GM18511 (cell line): ENCODE measurements around the gene FASTKD2.
"Not testable (repeated sequence)": the region's sequence is repeated elsewhere in the genome, so short reads cannot be mapped to it uniquely, and the experiment has no call there.

Source experiments
- ATAC-seq: cut with Tn5 transposase; IDR thresholded peaks from one replicate; pipeline ENCODE4 v1.9.1; 2021; ENCODE audit warnings: mild to moderate bottlenecking, moderate library complexity; ENCODE audit not compliant: unreplicated experiment

Gene FASTKD2

GRCh38 chr2:206790311-206790935, 25.0 kb downstream of the FASTKD2 start:
- ATAC-seq: no peak

DNA sequence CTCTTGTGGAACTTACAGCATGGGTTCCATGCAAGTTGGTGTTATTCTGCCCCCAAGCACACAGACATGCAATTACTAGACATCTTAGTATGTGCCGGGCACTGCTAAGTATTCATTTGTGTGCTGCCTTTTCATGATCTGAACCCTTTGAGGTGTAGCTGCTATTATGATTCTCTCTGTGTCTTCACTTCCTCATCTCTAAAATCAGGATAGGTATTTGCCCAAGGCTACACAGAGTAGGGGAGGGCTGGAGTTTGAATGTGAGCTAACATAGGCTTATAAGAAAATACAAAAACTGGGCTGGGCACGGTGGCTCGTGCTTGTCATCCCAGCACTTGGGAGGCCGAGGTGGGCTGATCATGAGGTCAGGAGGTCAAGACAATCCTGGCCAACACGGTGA, 27.2 kb downstream of the FASTKD2 start:
- ATAC-seq: no peak

GRCh38 chr2:206797376-206797775, 32.0 kb downstream of the FASTKD2 start:
- no peak for ATAC-seq

DNA sequence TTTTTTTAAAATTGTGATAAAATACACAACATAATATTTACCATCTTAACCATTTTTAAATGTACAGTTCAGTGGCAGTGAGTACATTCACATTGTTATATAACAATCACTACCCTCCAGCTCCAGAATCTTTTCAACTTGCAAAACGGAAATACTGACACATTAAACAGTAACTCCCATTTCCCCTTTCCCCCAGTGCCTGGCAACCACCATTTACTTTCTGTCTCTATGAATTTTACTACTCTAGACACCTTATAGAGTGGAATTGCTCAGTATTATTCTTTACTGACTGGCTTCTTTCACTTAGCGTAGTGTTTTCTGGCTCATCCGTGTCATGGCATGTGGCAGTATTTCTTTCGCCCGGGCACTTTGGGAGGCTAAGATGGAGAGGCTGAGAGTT, 32.6 kb downstream of the FASTKD2 start:
- ATAC-seq: peak; percentile 74

- ATAC-seq: no peak
These were observed 33.7 kb downstream of the FASTKD2 start for GRCh38 chr2:206799083-206799482.

DNA sequence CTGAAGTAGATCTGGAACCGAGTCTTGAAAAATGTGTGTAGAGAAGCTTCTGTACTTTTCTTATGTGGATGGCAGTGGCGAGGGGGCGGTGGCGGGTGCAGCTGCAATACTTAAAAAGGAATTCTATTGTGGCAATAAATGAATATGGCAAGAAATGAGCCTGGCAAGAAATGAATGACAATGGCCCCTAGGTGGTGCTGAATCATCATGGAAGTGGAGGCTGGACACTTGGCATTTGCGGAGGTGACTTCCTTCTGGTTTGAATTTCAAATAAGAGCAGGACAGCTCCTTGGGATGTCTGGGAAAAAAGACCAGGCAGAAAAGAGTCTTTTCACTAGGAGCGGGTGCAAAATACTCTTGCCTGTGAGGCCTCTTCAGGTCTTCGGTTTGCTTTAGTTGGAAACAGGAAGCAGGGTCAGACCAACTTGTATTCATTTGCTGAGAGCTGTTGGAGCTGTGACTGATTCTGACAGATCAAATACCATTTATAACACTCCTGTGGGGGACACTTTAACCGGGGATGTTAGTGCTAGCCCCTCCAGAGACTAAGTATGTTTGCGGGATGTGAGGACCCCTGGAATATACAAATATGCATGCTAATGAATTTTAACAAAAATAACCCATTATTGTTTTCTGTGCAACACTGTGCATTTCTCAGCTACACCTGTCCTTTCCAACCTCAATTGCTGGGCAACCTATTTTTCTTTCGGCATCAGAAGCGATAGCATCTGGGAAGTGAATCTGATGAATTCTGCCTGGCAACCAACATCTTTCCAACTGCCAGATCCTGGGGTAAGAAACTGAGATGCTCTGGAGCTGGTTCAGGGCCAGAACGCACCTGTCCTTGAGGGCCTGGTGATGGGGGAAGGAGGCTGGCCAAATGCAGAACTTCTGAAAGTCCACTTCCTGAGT, 35.4 kb downstream of the FASTKD2 start:
- ATAC-seq: peak; percentile 68

DNA sequence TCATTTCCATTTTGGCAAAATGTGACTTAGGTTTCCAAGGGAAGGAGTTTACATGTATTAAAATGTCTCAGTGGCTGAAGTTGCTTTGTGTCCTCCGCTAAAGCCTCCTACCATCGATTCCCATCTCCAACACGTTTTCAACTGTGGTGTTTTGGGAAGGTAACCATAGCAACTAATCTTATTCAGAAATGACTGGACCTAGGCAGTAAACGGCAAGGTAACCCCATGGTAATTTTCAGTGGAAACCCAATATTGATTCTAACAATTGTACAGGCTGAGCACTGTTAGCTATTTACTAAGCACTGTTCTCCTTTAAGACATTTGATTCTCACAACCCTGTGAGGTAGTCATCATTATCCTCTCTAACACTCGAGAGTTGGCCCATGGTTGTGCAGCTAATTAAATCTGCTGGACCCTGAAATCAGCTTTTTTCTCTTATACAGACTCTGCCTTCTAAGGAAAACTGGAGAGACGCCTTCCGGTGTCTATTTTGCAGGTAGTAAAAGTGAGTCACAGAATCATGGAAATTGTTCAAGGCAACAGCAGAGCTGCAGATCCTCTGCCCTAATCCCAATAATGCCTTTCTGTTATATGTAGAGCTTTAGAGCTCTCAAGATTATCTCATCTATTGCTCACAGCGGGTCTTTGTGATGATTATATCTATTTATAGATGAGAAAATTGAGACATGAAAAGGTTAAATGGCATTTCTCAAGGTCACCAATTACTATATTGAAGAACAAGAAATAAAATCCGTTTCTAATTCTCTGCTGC, 36.2 kb downstream of the FASTKD2 start:
- no peak for ATAC-seq

GRCh38 chr2:206802654-206803514, 37.5 kb downstream of the FASTKD2 start:
- no peak for ATAC-seq

DNA sequence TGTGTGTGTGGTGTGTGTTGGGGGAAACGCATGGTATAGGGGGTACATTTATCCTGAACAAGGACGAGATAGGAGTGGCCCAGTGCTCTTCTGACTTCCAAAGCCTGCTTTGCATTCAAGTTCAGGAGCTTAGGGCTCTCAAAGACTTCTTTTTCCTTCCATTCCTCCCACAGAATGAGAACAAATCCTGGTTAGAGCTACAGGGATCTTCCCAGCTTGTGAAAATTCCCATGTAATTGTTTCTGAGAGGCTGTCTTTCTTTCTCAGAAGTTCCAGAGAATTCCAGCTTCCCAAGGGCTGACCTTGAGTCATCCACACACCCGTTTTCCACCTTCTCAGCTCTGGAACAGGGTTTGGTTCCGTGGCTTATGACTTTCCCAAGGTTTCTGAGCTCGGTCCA, 38.9 kb downstream of the FASTKD2 start:
- ATAC-seq: no peak

GRCh38 chr2:206805887-206806607, 40.6 kb downstream of the FASTKD2 start:
- ATAC-seq: no peak

- ATAC-seq: not testable (repeated sequence)
These were observed 42.2 kb downstream of the FASTKD2 start for GRCh38 chr2:206807624-206808023.

DNA sequence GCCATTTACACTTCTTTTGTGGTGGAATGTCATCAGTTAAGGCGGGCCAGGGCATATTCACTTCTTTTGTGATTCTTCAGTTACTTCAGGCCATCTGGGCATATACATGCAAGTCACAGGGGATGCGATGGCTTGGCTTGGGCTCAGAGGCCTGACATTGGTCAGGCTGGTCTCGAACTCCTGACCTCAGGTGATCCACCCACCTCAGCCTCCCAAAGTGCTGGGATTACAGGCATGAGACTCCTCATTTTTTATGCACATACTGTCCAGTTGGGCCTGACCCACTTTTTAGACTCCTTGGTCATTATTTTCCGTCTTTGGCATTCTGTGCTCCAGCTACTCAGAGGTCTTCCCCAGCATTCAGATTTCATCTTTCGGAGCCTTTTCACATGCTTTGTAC, 47.1 kb downstream of the FASTKD2 start:
- not testable (repeated sequence) for ATAC-seq

- ATAC-seq: no peak
These were observed 49.1 kb downstream of the FASTKD2 start for GRCh38 chr2:206814498-206814897.

DNA sequence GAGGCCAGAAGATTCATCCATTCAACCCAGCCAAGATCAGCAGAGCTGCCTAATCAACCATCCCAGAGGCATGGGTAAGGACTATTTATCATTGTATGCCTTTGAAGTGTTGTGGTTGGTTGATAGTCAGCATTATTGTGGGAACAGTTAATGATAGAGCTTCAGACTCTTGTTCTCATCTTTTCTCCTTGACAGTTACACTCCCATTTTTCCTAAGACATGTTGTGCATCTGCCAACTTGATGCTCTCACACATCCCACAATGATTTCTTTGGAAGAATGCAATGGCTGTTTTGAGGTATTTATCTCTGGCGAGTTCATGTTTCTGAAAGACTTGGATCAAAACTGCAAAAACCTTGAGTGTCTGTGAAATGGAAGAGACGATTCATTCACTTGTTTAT, 55.4 kb downstream of the FASTKD2 start:
- ATAC-seq: no peak

DNA sequence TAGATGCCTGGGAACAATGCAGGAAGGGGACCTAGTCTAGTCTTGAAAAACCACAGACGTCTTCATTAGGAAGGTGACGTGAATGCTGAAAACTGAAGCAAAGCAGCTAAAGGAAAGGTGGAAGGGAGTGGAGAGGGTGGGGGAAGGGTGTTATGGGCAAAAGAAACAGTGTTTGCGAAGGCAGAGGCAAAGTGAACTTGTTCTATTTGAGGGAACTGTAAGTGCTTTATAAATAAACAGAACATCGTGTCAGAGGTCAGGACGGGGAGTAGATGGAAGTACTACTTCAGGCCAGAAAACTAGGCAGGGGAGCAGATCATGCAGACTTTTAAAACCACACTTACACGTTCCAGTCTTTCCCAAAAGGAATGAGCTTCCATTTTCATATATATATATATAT, 57.8 kb downstream of the FASTKD2 start:
- ATAC-seq: no peak

DNA sequence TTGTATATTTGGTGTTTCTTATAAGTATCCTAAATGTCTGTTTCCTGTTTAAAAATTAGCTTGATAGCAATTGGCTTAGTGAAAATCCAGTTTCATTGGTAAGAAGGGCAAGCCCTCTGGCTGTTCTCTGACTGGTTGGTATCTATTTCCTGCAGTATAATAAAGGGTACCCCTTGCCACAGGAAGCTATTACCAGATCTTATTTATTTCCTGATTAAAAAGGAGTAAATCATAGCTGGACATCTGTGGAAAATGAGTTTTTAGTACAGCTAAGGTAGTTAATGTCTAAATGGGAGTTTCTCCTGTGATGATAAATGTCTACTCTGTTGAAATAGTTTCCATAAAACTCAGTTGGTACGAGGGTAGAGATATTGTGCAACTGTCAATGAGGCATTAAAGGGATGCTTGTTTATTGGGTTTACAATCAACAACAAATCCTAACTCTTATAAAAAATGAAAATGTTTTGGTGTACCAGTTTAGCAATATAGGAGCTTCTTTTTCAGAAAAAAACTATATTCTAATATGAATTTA, 58.7 kb downstream of the FASTKD2 start:
- ATAC-seq: no peak

DNA sequence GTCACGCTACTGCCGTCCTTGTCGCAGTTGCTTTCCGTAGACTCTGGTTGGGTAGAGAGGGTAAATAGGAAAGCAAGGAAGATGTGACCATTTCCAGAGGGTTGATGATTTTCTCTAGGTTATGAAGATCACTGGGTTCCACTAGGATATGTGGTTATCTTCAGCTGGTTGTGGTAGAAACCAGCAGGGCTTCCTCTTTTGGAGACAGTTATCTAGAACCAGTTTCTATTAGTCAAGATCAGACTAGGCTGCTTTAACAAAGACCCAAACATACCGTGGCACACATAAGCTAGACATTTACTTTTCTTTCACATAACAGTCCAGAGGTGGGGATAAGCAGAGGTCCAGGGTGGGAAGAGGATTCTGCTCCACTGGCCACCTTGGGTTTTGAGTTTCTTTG, 59.6 kb downstream of the FASTKD2 start:
- no peak for ATAC-seq

GRCh38 chr2:206831442-206831995, 66.1 kb downstream of the FASTKD2 start:
- ATAC-seq: no peak

DNA sequence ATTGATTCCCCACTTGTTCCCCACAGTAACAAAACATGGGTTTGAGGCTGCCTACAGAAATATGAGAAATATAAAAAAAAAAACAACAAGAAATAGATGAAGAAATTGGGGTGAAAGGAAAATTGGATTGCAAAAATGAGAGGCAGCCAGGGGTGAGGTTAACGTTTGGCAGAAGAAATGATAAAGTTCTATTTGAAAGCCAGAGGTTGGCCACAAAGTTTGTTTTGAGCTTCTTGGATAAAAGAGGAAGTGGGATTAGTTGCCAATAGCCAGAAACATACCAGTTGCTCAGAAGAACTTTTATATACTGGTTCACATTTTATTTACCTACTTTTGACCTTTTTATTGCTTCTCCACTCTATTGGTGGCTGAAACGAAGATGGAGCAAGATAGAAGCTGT, 67.5 kb downstream of the FASTKD2 start:
- no peak for ATAC-seq
